Measurements from ENCODE around the gene ZNF490. TPM values are rescaled to one million over a fixed set of nuclear protein-coding genes. Genes with fewer than 3 reads are reported as not detected.

ZNF490 gene
- total RNA-seq: 6.1 and 7.3 TPM in 2 replicates

GRCh38 chr19:12610540-12611360 is at the start of gene ZNF490, which contains the start of gene ZNF791:
TSS of gene ZNF490 (minus strand) at chr19:12610813. CDS start at chr19:12610680, 133 bp downstream.
TSS of gene ZNF791 (plus strand) at chr19:12610920. CDS start at chr19:12611080, 160 bp downstream.

DNA sequence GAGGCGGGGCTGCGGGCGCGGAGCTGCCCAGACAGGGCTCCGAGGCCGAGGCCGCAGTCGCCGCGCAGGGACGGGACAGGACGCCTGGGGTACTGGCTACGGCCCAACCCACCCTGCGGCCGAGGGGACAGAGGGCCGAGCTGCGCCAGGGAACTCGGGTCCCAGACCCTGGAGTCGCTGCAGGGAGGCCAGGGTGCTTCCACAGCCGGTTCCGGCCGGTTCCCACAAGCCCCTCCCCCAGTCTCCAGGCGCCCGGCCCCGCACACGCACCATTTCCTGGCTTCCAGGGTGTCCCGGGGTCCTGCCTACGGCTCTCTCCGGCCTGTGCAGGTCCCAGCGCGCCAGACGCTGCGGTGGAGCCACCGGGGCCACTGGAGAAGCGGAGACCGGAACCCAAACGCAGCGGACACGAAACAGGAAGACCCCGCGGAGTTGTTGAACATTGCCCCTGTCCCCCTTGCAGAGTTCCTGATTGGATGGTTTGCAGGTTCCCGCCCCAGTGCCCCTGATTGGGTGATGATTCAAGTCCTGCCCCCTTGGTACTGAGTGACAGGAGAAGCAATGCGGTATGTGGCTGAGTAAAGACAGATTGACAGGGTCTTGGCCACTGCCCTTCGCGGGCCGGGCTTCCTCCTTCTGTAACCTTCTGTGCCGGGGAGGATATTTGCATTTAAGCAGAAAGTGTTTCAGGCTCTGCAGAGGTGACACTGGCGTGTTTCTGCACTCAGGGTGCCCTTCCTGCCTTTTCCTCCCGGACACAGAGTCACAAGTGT is 59.4 kb downstream of the ZNF490 start, which contains the start of gene ZNF564:
ZNF564 (minus strand) TSS at position 423 of the 773 bp plus-strand sequence; CDS start at position 273, 150 bp downstream.

Other genes with a start within 250 kb of the ZNF490 start
- 1.4 and 1.8 TPM in 2 replicates for gene ZNF442, start 245.1 kb downstream of the ZNF490 start, total RNA-seq
- gene ZNF799, start 209.5 kb downstream of the ZNF490 start, total RNA-seq: 2.6 and 3.1 TPM in 2 replicates
- 1.5 and 1.8 TPM in 2 replicates for gene ZNF443, start 169.8 kb downstream of the ZNF490 start, total RNA-seq
- 1.4 and 1.8 TPM in 2 replicates for gene ZNF709, start 126.0 kb downstream of the ZNF490 start, total RNA-seq
- gene ZNF564, start 59.3 kb downstream of the ZNF490 start, total RNA-seq: 3.3 and 4.0 TPM in 2 replicates
- gene ZNF791, start 107 bp upstream of the ZNF490 start, total RNA-seq: 10.3 and 12.7 TPM in 2 replicates
- gene MAN2B1, start 55.9 kb upstream of the ZNF490 start, total RNA-seq: 27.4 and 41.2 TPM in 2 replicates
- gene WDR83, start 56.0 kb upstream of the ZNF490 start, total RNA-seq: 5.9 and 6.3 TPM in 2 replicates
- gene DHPS, start 71.1 kb upstream of the ZNF490 start, total RNA-seq: 59.2 and 60.0 TPM in 2 replicates
- not detected in 2 replicates for gene GNG14, start 77.2 kb upstream of the ZNF490 start, total RNA-seq
- gene FBXW9, start 85.8 kb upstream of the ZNF490 start, total RNA-seq: 18.2 and 23.5 TPM in 2 replicates
- gene TNPO2, start 113.1 kb upstream of the ZNF490 start, total RNA-seq: 43.0 and 54.0 TPM in 2 replicates
- 131 and 163 TPM in 2 replicates for gene TRIR, start 123.9 kb upstream of the ZNF490 start, total RNA-seq
- gene GET3, start 126.7 kb upstream of the ZNF490 start, total RNA-seq: 92.7 and 97.0 TPM in 2 replicates
- not detected in 2 replicates for gene BEST2, start 141.0 kb upstream of the ZNF490 start, total RNA-seq
- gene HOOK2, start 164.7 kb upstream of the ZNF490 start, total RNA-seq: 6.8 and 7.7 TPM in 2 replicates
- gene JUNB, start 180.7 kb upstream of the ZNF490 start, total RNA-seq: 53.4 and 101 TPM in 2 replicates
- gene PRDX2, start 191.0 kb upstream of the ZNF490 start, total RNA-seq: 91.5 and 105 TPM in 2 replicates
- gene THSD8, start 191.3 kb upstream of the ZNF490 start, total RNA-seq: not detected in 2 replicates
- gene RNASEH2A, start 195.8 kb upstream of the ZNF490 start, total RNA-seq: 33.6 and 41.9 TPM in 2 replicates
- gene RTBDN, start 223.8 kb upstream of the ZNF490 start, total RNA-seq: not detected in 2 replicates
- 0.20 TPM in 1 of 2 replicates, not detected in the other for gene MAST1, start 227.7 kb upstream of the ZNF490 start, total RNA-seq